Measurements from ENCODE around the gene DCAF8.

DNA sequence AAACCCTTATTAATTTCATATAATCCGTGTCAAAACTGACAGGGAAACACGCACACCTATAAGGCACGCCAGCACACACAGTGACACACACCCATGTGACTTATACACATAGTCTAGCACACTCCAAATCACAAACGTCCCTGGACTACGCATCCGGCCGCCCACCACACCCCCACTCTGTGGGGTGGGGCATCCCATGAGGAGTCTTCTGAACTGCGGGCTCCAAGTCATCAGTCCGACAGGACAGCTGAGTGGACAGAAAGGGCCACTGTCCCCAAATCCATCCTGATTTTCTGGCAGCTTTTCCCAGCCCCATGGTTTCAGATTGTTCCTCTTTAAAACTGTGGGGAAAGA is 56.3 kb downstream of the DCAF8 start:
- TF ChIP-seq, protein P1, sequence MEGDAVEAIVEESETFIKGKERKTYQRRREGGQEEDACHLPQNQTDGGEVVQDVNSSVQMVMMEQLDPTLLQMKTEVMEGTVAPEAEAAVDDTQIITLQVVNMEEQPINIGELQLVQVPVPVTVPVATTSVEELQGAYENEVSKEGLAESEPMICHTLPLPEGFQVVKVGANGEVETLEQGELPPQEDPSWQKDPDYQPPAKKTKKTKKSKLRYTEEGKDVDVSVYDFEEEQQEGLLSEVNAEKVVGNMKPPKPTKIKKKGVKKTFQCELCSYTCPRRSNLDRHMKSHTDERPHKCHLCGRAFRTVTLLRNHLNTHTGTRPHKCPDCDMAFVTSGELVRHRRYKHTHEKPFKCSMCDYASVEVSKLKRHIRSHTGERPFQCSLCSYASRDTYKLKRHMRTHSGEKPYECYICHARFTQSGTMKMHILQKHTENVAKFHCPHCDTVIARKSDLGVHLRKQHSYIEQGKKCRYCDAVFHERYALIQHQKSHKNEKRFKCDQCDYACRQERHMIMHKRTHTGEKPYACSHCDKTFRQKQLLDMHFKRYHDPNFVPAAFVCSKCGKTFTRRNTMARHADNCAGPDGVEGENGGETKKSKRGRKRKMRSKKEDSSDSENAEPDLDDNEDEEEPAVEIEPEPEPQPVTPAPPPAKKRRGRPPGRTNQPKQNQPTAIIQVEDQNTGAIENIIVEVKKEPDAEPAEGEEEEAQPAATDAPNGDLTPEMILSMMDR (IDR thresholded peaks at IDR 0.05) = no peak
- TF ChIP-seq POLR2A (IDR thresholded peaks at IDR 0.05) = no peak
